ENCODE measurements around the gene ZNF10. TPM values are rescaled to one million over a fixed set of nuclear protein-coding genes. Genes with fewer than 3 reads are reported as not detected.
A peak's percentile ranks its signal among the peaks of the same experiment; 100 is the strongest.

Gene ZNF10
- total RNA-seq, 2 donors from 2014 or later: 12.0 to 16.4 TPM

DNA sequence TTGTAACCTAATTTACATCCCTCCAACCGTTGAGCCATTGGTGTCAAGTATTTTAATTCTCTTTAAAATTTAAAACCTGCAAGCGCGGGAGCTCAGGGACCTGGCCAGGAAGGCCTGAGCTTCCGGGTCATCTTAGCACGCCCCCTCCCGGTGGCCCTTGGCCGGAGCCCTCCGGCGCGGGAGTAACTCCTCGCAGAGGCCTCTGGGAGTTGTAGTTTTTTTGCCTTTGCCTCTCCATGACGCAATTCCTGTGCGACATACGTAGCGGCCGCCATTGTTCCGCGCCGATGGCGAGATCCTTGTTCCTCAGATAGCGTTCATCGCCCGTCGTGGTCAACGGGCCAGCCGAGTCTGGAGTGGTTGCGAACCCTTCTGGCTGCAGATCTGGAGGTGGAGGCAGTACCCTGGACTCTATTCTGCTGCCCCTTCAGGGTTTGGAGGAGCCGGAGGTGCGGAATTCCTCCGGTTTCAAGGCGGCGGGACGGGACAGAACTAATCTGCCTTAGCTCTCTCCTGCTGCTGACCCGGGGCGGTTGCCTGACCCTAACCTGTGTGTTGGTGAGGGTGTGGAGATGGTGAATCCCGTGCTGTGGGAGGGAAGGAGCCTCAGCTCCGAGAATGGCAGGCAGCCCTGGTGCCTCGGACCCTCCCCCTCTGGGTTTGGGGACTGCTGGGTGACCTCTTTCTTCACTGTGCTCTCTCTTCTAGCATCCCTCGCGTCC is 51.0 kb downstream of the ZNF10 start, which contains the start of gene ZNF268:
TSS of gene ZNF268 (plus strand) at position 258 of the 722 bp plus-strand sequence. CDS start 503 bp downstream, outside the sequence.
- 0 to 1% methylated on average over 21 to 40 of the region's 40 CpGs for WGBS, 2 experiments (ENCODE audit: insufficient coverage in 1 of 2, insufficient read length in 1 of 2)

DNA sequence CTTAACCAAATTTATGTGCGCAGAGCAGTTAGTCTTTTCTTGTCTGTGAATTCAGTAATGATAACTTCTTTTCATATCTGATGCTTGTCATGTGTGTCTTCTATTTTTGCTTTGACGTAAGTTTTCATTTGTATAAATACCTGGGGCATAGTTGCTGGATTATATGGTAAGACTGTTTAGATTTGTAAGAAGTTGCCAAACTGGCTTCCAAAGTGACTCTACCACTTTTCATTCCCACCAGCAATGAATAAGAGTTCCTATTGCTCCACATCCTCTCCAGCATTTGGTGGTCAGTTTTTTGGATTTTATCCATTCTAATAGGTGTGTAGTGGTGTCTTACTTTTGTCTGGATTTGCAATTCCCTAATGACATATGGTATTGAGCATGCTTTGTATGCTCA is 59.7 kb downstream of the ZNF10 start:
- Mint-ChIP-seq H3K27ac (no peak overlapping the region), H3K4me1 (no peaks in the 10 kb centered on the region), H3K4me3 (no peak overlapping the region), H3K36me3 (ENCODE audit: low read depth) (peaks cover 100% of the 10 kb centered on the region), H3K27me3 (ENCODE audit: insufficient read depth) (no peaks in the 10 kb centered on the region), H3K9me3 (peaks cover 96% of the 10 kb centered on the region)
- H3K27ac ChIP-seq (ENCODE audit: low read depth, low read length): no peak overlapping the region
- H3K4me3 ChIP-seq (ENCODE audit: low read length): peak overlapping the region; percentile 53
- 100% methylated on average over 2 of the region's 2 CpGs; no CpG with 5 or more reads in 1 of the 2 experiments for WGBS, 2 experiments (ENCODE audit: insufficient coverage in 1 of 2, insufficient read length in 1 of 2)
- no peaks in the 10 kb centered on the region for H3K4me1 ChIP-seq (ENCODE audit: control insufficient read depth, insufficient read depth, low read length)
- peaks cover 100% of the 10 kb centered on the region for H3K36me3 ChIP-seq (ENCODE audit: control insufficient read depth, insufficient read depth, low read length)
- H3K9me3 ChIP-seq (ENCODE audit: control insufficient read depth, low read length): peaks cover 100% of the 10 kb centered on the region
- TF ChIP-seq, protein P1, sequence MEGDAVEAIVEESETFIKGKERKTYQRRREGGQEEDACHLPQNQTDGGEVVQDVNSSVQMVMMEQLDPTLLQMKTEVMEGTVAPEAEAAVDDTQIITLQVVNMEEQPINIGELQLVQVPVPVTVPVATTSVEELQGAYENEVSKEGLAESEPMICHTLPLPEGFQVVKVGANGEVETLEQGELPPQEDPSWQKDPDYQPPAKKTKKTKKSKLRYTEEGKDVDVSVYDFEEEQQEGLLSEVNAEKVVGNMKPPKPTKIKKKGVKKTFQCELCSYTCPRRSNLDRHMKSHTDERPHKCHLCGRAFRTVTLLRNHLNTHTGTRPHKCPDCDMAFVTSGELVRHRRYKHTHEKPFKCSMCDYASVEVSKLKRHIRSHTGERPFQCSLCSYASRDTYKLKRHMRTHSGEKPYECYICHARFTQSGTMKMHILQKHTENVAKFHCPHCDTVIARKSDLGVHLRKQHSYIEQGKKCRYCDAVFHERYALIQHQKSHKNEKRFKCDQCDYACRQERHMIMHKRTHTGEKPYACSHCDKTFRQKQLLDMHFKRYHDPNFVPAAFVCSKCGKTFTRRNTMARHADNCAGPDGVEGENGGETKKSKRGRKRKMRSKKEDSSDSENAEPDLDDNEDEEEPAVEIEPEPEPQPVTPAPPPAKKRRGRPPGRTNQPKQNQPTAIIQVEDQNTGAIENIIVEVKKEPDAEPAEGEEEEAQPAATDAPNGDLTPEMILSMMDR (conservative IDR thresholded peaks at IDR 0.05): no peak
- H3K27me3 ChIP-seq (ENCODE audit: control insufficient read depth, insufficient read depth, low read length, poor library complexity, severe bottlenecking): no peaks in the 10 kb centered on the region
- no peak for DNase-seq
- no peak overlapping the region for H3K9ac ChIP-seq (ENCODE audit: extremely low read depth, low read length, poor library complexity, severe bottlenecking)

More for the DNA sequence above, 51.0 kb downstream of the ZNF10 start, which contains the start of gene ZNF268:
- peaks cover 48% of the 10 kb centered on the region for H3K36me3 Mint-ChIP-seq (ENCODE audit: low read depth)
- peak within 1 kb of the TSS; percentile 87 for H3K9ac ChIP-seq (ENCODE audit: extremely low read depth, low read length, poor library complexity, severe bottlenecking)
- peaks cover 42% of the 10 kb centered on the region for H3K36me3 ChIP-seq (ENCODE audit: control insufficient read depth, insufficient read depth, low read length)
- TF ChIP-seq, protein P1 (conservative IDR thresholded peaks at IDR 0.05): peak; percentile 96
- no peaks in the 10 kb centered on the region for H3K4me1 ChIP-seq (ENCODE audit: control insufficient read depth, insufficient read depth, low read length)
- peaks cover 87% of the 10 kb centered on the region for H3K9me3 Mint-ChIP-seq
- H3K27ac ChIP-seq (ENCODE audit: low read depth, low read length): peak within 1 kb of the TSS; percentile 62
- no peaks in the 10 kb centered on the region for H3K27me3 Mint-ChIP-seq (ENCODE audit: insufficient read depth)
- H3K9me3 ChIP-seq (ENCODE audit: control insufficient read depth, low read length): peaks cover 86% of the 10 kb centered on the region
- no peaks in the 10 kb centered on the region for H3K27me3 ChIP-seq (ENCODE audit: control insufficient read depth, insufficient read depth, low read length, poor library complexity, severe bottlenecking)
- H3K4me3 ChIP-seq (ENCODE audit: low read length): peak within 1 kb of the TSS; percentile 98
- H3K4me3 Mint-ChIP-seq: peak within 1 kb of the TSS; percentile 92
- H3K27ac Mint-ChIP-seq: peak within 1 kb of the TSS; percentile 97
- DNase-seq: peak; percentile 99
- no peaks in the 10 kb centered on the region for H3K4me1 Mint-ChIP-seq

DNA sequence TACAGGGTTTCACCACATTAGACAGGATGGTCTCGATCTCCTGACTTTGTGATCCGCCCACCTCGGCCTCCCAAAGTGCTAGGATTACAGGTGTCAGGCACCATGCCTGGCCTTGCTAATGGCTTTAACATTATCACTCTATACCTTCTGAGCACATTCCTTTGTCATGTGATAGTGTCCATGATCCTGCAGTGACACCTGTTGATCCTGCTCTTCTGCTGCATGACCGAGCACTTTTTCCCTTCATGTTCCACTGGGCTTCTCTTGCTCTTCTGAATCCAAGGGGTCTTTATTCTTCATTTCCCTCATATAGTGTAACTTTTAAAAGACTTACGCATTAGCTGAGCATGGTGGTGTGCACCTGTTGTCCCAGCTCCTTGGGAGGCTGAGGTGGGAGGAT is 62.4 kb downstream of the ZNF10 start:
- peaks cover 90% of the 10 kb centered on the region for H3K36me3 Mint-ChIP-seq (ENCODE audit: low read depth)
- H3K27me3 ChIP-seq (ENCODE audit: control insufficient read depth, insufficient read depth, low read length, poor library complexity, severe bottlenecking): no peaks in the 10 kb centered on the region
- H3K27ac Mint-ChIP-seq: no peak overlapping the region
- no peak overlapping the region for H3K27ac ChIP-seq (ENCODE audit: low read depth, low read length)
- peaks cover 86% of the 10 kb centered on the region for H3K36me3 ChIP-seq (ENCODE audit: control insufficient read depth, insufficient read depth, low read length)
- TF ChIP-seq, protein P1 (conservative IDR thresholded peaks at IDR 0.05): no peak
- no peaks in the 10 kb centered on the region for H3K4me1 Mint-ChIP-seq
- H3K9me3 ChIP-seq (ENCODE audit: control insufficient read depth, low read length): peaks cover 89% of the 10 kb centered on the region
- no peaks in the 10 kb centered on the region for H3K4me1 ChIP-seq (ENCODE audit: control insufficient read depth, insufficient read depth, low read length)
- no peaks in the 10 kb centered on the region for H3K27me3 Mint-ChIP-seq (ENCODE audit: insufficient read depth)
- H3K9ac ChIP-seq (ENCODE audit: extremely low read depth, low read length, poor library complexity, severe bottlenecking): no peak overlapping the region
- H3K4me3 Mint-ChIP-seq: no peak overlapping the region
- H3K4me3 ChIP-seq (ENCODE audit: low read length): peak overlapping the region; percentile 57
- H3K9me3 Mint-ChIP-seq: peaks cover 89% of the 10 kb centered on the region
- WGBS, 2 experiments (ENCODE audit: insufficient coverage in 1 of 2, insufficient read length in 1 of 2): 96 to 98% methylated on average over 3 to 5 of the region's 5 CpGs
- no peak for DNase-seq

Data from endodermal cell (in vitro differentiated cells).